HepG2 (cell line): Measurements from ENCODE around the gene TFEB. TPM values are rescaled to one million over a fixed set of nuclear protein-coding genes. Genes with fewer than 3 reads are reported as not detected.

Experiments used
- CHD2 ChIP-seq: IDR thresholded peaks from 2 replicates; pipeline ENCODE4 v1.6.1; 2011; ENCODE audit warnings: low read depth, low read length, improper control_type of control experiment
- FOXK2 ChIP-seq: fragments of 450-650 bp; IDR thresholded peaks from 2 replicates; pipeline ENCODE4 v1.6.1; 2016
- GTF2F1 ChIP-seq: fragments of 150-350 bp; IDR thresholded peaks from 2 replicates; pipeline ENCODE4 v1.6.1; 2014; ENCODE audit warnings: low read length
- ISL2 ChIP-seq: sonication (generic); formaldehyde crosslinking; IDR thresholded peaks from 2 replicates; pipeline ENCODE4 v1.5.0; 2020; ENCODE audit warnings: missing genetic modification reagents
- KDM1A ChIP-seq: IDR thresholded peaks from 2 replicates; pipeline ENCODE4 v1.6.1; 2016; ENCODE audit warnings: missing compliant biosample characterization
- KMT2A ChIP-seq: sonication (generic); formaldehyde crosslinking; IDR thresholded peaks from 2 replicates; pipeline ENCODE4 v1.4.0; 2020; ENCODE audit warnings: missing genetic modification reagents
- MIER3 ChIP-seq: IDR thresholded peaks from 2 replicates; pipeline ENCODE4 v1.6.1; 2016; ENCODE audit warnings: missing compliant biosample characterization, borderline replicate concordance
- NCOA1 ChIP-seq: sonication (generic); formaldehyde crosslinking; IDR thresholded peaks from 2 replicates; pipeline ENCODE4 v1.9.0; 2021; ENCODE audit warnings: missing genetic modification reagents
- PLRG1 ChIP-seq: fragments of 450-650 bp; conservative IDR thresholded peaks from 2 replicates; pipeline ENCODE4 v1.6.1; 2016
- SMAD9 ChIP-seq: sonication (generic); formaldehyde crosslinking; IDR thresholded peaks from 2 replicates; pipeline ENCODE4 v1.5.1; 2020; ENCODE audit warnings: mild to moderate bottlenecking, missing genetic modification reagents
- ZFP82 ChIP-seq: sonication (generic); formaldehyde crosslinking; IDR thresholded peaks from 2 replicates; pipeline ENCODE4 v1.5.1; 2020; ENCODE audit warnings: mild to moderate bottlenecking, missing genetic modification reagents, borderline replicate concordance
- ZFY ChIP-seq: sonication (generic); formaldehyde crosslinking; IDR thresholded peaks from 2 replicates; pipeline ENCODE4 v1.4.0; 2020; ENCODE audit warnings: missing genetic modification reagents
- ZNF121 ChIP-seq: sonication (generic); formaldehyde crosslinking; IDR thresholded peaks from 2 replicates; pipeline ENCODE4 v1.5.0; 2020; ENCODE audit warnings: mild to moderate bottlenecking, missing genetic modification reagents
- ZNF17 ChIP-seq: sonication (generic); formaldehyde crosslinking; IDR thresholded peaks from 2 replicates; pipeline ENCODE4 v1.5.0; 2020; ENCODE audit warnings: mild to moderate bottlenecking, missing genetic modification reagents
- ZNF329 ChIP-seq: sonication (generic); formaldehyde crosslinking; IDR thresholded peaks from 2 replicates; pipeline ENCODE4 v1.9.0; 2021; ENCODE audit warnings: low read depth, mild to moderate bottlenecking, missing genetic modification reagents
- polyA plus RNA-seq, 8 experiments: library from polyadenylated mRNA; depleted of rRNA in 3 of 8; stranded (reverse) in 7 of 8; unstranded in 1 of 8; fragments of >200 nt; fragmentation: Illumina TruSeq in 4 of 8; extraction: Trizol in 4 of 8; gene quantifications; 2 replicates each; pipeline versions ENCODE4 v1.2.1 to v1.2.3, GENCODE V29; 2011 to 2016; ENCODE audit warnings: low read depth in 4 of 8, missing spikeins in 1 of 8, mixed read lengths in 1 of 8; ENCODE audit not compliant: insufficient read depth in 1 of 8
- total RNA-seq, 5 experiments: library from RNA; depleted of rRNA; stranded (reverse); fragments of >200 nt; fragmentation: Illumina TruSeq; extraction: Trizol; gene quantifications; 2 replicates each; pipeline ENCODE4 v1.2.3, GENCODE V29; 2016; ENCODE audit warnings: low read depth in 1 of 5
- TF ChIP-seq, protein P1 (sequence below): sonication (generic); formaldehyde crosslinking; IDR thresholded peaks from 2 replicates; pipeline ENCODE4 v1.4.0; 2020; ENCODE audit warnings: missing genetic modification reagents
- TF ChIP-seq, protein P2 (sequence below): sonication (generic); formaldehyde crosslinking; IDR thresholded peaks from 2 replicates; pipeline ENCODE4 v1.4.0; 2020; ENCODE audit warnings: missing genetic modification reagents, mild to moderate bottlenecking, borderline replicate concordance
- TF ChIP-seq, protein P3 (sequence below): sonication (generic); formaldehyde crosslinking; IDR thresholded peaks from 2 replicates; pipeline ENCODE4 v1.5.0; 2020; ENCODE audit warnings: missing genetic modification reagents
- TF ChIP-seq, protein P4 (sequence below): sonication (generic); formaldehyde crosslinking; IDR thresholded peaks from 2 replicates; pipeline ENCODE4 v1.5.1; 2020; ENCODE audit warnings: missing genetic modification reagents, mild to moderate bottlenecking, borderline replicate concordance

The TFEB gene
- total and polyA plus RNA-seq, 2 of the 13 experiments (the other 11 are each of a cell fraction or from before 2014, with no cell fraction given): 13.3 to 18.7 TPM

DNA sequence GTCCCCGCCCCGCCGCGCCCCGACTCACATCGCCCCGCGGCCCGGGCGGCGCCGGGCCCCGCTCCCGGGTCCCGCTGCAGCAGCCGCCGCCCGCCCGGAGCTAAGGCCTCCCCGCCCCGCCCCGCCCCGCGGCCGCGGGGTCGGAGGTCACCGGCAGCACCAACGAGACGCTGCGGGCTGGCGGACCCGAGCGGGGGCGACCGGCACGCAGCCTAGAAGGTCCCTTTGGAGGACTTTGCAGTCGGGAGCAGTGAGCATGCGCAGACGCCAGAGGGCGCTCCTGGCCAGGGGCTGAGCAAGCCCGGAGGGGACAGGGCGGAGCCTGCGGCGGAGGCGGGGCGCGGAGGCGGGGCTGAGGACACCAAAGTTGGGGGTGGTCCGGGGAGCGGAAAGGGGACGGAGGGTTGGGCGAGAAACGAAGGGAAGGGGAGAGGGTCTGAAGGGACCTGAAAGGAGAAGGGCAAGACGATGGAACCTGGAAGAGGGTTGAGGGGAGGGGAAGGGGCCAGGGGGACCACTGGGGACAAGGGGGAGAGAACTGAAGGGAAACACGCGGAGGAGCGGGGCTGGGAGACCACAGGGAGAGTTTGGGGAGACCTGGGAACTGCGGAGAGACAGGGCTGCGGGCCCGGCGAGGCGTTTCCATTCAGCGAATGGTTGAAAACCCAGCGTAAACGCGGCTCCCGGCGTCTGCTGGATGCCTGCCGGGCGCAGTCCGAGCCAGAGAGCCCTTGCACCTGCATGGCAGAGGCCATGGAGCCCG is 44.6 kb upstream of the TFEB start, which contains the start of gene FRS3 (continued):
- TF ChIP-seq ZFY (CRISPR knock-in tag) (peak; percentile 78), ISL2 (CRISPR knock-in tag) (peak; percentile 57; the same call in 1 of the 2 replicates), ZNF17 (CRISPR knock-in tag) (no peak), ZNF121 (no peak), FOXK2 (no peak), CHD2 (peak; percentile 58; the same call in 1 of the 2 replicates), NCOA1 (CRISPR knock-in tag) (no peak), KDM1A (CRISPR knock-in tag) (no peak), ZNF329 (peak; percentile 68; the same call in 1 of the 2 replicates), ZFP82 (CRISPR knock-in tag) (no peak), GTF2F1 (0 out of 2 replicates have a peak, but pooled peaks have one; percentile 54), PLRG1 (no peak), SMAD9 (CRISPR knock-in tag) (no peak), MIER3 (CRISPR knock-in tag) (peak; percentile 88), KMT2A (CRISPR knock-in tag) (no peak; the same call in none of the 2 replicates)
- TF ChIP-seq, protein P1, sequence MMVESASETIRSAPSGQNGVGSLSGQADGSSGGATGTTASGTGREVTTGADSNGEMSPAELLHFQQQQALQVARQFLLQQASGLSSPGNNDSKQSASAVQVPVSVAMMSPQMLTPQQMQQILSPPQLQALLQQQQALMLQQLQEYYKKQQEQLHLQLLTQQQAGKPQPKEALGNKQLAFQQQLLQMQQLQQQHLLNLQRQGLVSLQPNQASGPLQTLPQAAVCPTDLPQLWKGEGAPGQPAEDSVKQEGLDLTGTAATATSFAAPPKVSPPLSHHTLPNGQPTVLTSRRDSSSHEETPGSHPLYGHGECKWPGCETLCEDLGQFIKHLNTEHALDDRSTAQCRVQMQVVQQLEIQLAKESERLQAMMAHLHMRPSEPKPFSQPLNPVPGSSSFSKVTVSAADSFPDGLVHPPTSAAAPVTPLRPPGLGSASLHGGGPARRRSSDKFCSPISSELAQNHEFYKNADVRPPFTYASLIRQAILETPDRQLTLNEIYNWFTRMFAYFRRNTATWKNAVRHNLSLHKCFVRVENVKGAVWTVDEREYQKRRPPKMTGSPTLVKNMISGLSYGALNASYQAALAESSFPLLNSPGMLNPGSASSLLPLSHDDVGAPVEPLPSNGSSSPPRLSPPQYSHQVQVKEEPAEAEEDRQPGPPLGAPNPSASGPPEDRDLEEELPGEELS: peak; percentile 52
- TF ChIP-seq, protein P2, sequence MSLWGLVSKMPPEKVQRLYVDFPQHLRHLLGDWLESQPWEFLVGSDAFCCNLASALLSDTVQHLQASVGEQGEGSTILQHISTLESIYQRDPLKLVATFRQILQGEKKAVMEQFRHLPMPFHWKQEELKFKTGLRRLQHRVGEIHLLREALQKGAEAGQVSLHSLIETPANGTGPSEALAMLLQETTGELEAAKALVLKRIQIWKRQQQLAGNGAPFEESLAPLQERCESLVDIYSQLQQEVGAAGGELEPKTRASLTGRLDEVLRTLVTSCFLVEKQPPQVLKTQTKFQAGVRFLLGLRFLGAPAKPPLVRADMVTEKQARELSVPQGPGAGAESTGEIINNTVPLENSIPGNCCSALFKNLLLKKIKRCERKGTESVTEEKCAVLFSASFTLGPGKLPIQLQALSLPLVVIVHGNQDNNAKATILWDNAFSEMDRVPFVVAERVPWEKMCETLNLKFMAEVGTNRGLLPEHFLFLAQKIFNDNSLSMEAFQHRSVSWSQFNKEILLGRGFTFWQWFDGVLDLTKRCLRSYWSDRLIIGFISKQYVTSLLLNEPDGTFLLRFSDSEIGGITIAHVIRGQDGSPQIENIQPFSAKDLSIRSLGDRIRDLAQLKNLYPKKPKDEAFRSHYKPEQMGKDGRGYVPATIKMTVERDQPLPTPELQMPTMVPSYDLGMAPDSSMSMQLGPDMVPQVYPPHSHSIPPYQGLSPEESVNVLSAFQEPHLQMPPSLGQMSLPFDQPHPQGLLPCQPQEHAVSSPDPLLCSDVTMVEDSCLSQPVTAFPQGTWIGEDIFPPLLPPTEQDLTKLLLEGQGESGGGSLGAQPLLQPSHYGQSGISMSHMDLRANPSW (CRISPR knock-in tag): peak; percentile 67; the same call in 1 of the 2 replicates
- TF ChIP-seq, protein P3, sequence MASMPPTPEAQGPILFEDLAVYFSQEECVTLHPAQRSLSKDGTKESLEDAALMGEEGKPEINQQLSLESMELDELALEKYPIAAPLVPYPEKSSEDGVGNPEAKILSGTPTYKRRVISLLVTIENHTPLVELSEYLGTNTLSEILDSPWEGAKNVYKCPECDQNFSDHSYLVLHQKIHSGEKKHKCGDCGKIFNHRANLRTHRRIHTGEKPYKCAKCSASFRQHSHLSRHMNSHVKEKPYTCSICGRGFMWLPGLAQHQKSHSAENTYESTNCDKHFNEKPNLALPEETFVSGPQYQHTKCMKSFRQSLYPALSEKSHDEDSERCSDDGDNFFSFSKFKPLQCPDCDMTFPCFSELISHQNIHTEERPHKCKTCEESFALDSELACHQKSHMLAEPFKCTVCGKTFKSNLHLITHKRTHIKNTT (CRISPR knock-in tag): no peak
- TF ChIP-seq, protein P4, sequence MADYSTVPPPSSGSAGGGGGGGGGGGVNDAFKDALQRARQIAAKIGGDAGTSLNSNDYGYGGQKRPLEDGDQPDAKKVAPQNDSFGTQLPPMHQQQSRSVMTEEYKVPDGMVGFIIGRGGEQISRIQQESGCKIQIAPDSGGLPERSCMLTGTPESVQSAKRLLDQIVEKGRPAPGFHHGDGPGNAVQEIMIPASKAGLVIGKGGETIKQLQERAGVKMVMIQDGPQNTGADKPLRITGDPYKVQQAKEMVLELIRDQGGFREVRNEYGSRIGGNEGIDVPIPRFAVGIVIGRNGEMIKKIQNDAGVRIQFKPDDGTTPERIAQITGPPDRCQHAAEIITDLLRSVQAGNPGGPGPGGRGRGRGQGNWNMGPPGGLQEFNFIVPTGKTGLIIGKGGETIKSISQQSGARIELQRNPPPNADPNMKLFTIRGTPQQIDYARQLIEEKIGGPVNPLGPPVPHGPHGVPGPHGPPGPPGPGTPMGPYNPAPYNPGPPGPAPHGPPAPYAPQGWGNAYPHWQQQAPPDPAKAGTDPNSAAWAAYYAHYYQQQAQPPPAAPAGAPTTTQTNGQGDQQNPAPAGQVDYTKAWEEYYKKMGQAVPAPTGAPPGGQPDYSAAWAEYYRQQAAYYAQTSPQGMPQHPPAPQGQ: no peak
